ENCODE results near the gene FIBCD1.
"Not testable (repeated sequence)": the region's sequence is repeated elsewhere in the genome, so short reads cannot be mapped to it uniquely, and the experiment has no call there.

The FIBCD1 gene

DNA sequence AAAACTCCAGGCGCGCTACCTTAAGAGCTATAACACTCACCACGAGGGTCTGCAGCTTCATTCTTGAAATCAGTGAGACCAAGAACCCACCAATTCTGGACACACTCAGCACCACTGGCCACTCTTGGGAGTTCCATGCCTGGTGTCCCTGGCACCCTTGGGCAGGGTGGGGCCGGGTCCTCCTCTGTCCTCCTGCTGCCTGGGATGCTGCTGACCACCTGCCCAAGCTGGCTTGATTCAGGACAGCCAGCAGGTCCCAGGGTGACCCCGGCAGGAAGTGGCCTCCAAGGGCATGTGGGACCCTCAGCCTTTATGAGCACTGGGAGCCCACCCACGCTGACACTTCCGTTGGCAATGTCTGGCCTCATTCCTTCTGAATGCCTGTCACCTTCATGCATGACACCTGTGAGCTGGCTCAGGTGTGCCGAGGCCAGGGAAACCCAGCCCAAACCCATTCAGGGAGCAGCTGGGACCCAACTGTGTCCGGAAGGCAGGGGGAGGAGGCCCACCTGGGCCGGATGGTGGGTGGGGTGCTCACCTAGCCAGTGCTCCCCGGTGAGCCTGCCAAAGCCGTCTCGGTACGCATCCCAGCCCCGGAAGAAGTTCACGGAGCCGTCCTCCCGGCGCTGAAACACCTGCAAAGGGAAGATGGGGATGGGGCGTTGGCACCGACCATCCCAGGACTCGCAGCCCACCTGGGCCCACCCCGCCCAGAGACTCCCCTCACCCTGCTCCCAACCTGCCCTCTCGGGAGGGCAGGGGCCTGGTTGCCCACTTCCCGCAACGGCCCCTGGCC, 27.6 kb downstream of the FIBCD1 start:
- H3K4me3 ChIP-seq (replicated peaks in 1 of 2; ENCODE audit: low read depth in 2 of 2, low read length in 2 of 2) = no peak overlapping the region
- TF ChIP-seq, protein P1, sequence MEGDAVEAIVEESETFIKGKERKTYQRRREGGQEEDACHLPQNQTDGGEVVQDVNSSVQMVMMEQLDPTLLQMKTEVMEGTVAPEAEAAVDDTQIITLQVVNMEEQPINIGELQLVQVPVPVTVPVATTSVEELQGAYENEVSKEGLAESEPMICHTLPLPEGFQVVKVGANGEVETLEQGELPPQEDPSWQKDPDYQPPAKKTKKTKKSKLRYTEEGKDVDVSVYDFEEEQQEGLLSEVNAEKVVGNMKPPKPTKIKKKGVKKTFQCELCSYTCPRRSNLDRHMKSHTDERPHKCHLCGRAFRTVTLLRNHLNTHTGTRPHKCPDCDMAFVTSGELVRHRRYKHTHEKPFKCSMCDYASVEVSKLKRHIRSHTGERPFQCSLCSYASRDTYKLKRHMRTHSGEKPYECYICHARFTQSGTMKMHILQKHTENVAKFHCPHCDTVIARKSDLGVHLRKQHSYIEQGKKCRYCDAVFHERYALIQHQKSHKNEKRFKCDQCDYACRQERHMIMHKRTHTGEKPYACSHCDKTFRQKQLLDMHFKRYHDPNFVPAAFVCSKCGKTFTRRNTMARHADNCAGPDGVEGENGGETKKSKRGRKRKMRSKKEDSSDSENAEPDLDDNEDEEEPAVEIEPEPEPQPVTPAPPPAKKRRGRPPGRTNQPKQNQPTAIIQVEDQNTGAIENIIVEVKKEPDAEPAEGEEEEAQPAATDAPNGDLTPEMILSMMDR (IDR thresholded peaks at IDR 0.05; ENCODE audit: low read depth, low read length) = no peak
- no peak for DNase-seq (ENCODE audit: low read depth in 2 of 2)

- not testable (repeated sequence) for DNase-seq (ENCODE audit: low read depth in 2 of 2); H3K4me3 ChIP-seq (replicated peaks in 1 of 2; ENCODE audit: low read depth in 2 of 2, low read length in 2 of 2)
Observed at GRCh38 chr9:130910670-130911069, 28.4 kb downstream of the FIBCD1 start.

DNA sequence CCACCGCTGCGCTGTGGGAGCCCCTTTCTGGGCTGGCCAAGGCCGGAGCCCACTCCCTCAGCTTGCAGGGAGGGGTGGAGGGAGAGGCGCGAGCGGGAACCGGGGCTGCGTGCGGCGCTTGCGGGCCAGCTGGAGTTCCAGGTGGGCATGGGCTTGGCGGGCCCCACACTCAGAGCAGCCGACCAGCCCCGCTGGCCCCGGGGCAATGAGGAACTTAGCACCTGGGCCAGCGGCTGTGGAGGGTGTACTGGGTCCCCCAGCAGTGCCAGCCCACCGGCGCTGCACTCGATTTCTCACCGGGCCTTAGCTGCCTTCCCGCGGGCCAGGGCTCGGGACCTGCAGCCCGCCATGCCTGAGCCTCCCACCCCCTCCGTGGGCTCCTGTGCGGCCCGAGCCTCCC, 29.0 kb downstream of the FIBCD1 start:
- not testable (repeated sequence) for DNase-seq (ENCODE audit: low read depth in 2 of 2); H3K4me3 ChIP-seq (replicated peaks in 1 of 2; ENCODE audit: low read depth in 2 of 2, low read length in 2 of 2)

DNA sequence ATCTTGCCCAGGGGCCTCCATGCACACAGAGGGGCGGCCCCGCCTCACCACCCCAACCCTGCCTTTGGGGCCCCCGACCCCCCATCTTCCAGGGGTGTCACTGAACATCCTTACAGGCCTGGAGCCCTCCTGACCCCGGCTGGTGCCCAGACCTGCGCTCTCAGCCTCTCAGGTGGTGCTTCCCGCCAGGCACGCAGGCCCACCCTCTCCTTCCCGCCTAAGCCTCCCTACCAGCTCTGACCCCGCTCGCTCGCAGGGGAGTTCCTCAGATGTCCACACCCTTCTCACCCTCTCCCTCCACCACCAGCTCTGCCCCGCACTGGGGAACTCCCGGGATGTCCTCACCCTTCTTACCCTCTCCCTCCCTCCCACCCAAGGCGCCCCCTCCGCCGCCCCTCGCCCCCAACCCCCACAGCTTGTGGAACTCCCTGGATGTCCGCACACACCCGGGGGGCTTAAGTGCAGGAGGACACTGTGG, 30.1 kb downstream of the FIBCD1 start:
- no peak overlapping the region for H3K4me3 ChIP-seq (replicated peaks in 1 of 2; ENCODE audit: low read depth in 2 of 2, low read length in 2 of 2)
- DNase-seq (ENCODE audit: low read depth in 2 of 2) = no peak
- TF ChIP-seq, protein P1 (IDR thresholded peaks at IDR 0.05; ENCODE audit: low read depth, low read length) = no peak

DNA sequence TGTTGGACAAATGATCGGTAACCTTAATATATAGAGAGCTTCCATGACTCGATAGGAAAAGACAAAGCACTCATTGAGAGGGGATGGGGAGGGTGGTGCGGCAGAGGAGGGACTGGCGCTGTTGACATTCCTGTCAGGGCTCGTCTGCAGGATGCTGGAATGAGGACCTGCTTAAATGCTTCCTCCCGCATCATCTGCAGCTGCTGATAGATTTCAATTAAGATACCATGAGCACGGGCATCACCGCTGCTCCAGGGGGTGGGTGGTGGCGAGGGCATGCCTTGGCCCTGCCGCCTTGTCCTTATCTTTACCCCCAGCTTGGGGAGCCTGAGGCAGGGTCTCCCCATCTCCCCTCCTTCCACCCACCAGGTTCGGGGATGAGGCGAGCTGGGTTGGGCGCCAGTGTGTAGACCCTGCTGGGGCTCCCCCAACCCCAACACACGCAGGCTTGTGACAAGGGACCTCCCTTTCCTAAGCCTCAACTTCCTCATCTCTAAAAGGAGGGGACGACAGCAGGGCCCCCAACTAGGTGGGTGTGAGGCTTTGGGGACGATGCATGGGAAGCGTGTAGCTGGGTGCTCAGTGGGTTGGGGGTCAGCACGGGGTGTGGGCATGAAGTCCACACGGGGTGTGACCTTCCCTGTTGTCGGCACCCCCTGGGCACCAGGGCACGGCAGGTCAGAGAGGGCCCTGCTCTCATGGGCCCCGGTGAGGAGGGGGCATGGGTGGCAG, 30.7 kb downstream of the FIBCD1 start:
- H3K4me3 ChIP-seq (replicated peaks in 1 of 2; ENCODE audit: low read depth in 2 of 2, low read length in 2 of 2) = no peak overlapping the region
- TF ChIP-seq, protein P1 (IDR thresholded peaks at IDR 0.05; ENCODE audit: low read depth, low read length) = no peak
- no peak for DNase-seq (ENCODE audit: low read depth in 2 of 2)

GRCh38 chr9:130906735-130907416, 32.2 kb downstream of the FIBCD1 start:
- no peak for DNase-seq (ENCODE audit: low read depth in 2 of 2)
- TF ChIP-seq, protein P1 (IDR thresholded peaks at IDR 0.05; ENCODE audit: low read depth, low read length) = no peak

GRCh38 chr9:130905902-130906734, 32.9 kb downstream of the FIBCD1 start:
- H3K4me3 ChIP-seq (replicated peaks in 1 of 2; ENCODE audit: low read depth in 2 of 2, low read length in 2 of 2) = no peak overlapping the region
- no peak for DNase-seq (ENCODE audit: low read depth in 2 of 2)

More at GRCh38 chr9:130906735-130907416, 32.2 kb downstream of the FIBCD1 start:
- no peak overlapping the region for H3K4me3 ChIP-seq (replicated peaks in 1 of 2; ENCODE audit: low read depth in 2 of 2, low read length in 2 of 2)

More at GRCh38 chr9:130905902-130906734, 32.9 kb downstream of the FIBCD1 start:
- TF ChIP-seq, protein P1 (IDR thresholded peaks at IDR 0.05; ENCODE audit: low read depth, low read length) = no peak

Measured in cardiac fibroblast (primary cell).